ENCODE data around the gene SCARB1.

The SCARB1 gene

DNA sequence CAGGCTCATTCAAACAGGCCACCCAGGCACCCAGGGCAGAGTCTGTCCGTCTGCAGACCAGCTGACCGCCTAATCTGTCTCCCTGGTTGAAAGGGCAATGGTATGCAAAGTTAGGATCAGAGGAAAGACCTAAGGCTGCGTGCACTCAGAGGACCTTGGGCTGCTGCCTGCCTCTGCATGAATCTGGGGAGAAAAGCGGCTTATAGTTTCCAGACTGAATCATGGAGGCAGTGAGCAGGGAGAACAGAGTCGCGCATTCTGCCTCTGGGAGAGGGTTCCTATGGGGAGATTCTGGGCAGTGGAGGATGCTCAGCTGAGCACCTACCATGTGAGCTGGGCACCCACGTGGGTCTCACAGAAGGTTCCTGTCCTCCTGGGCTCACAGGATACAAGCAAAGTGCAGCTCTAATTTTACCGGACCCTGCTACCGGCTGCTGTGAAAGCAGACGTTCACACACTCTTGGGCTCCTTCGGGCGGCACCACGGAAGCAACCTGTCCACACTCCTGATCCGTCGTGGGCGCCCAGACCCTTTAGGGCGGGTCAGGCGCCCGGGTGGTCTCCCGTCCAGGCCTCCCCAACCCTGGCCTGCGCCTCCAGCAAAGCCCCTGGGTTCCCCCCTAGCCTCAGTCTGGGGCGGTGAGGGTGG is 772 bp downstream of the SCARB1 start:
- peak; percentile 36 for DNase-seq (ENCODE audit: low spot score)

DNA sequence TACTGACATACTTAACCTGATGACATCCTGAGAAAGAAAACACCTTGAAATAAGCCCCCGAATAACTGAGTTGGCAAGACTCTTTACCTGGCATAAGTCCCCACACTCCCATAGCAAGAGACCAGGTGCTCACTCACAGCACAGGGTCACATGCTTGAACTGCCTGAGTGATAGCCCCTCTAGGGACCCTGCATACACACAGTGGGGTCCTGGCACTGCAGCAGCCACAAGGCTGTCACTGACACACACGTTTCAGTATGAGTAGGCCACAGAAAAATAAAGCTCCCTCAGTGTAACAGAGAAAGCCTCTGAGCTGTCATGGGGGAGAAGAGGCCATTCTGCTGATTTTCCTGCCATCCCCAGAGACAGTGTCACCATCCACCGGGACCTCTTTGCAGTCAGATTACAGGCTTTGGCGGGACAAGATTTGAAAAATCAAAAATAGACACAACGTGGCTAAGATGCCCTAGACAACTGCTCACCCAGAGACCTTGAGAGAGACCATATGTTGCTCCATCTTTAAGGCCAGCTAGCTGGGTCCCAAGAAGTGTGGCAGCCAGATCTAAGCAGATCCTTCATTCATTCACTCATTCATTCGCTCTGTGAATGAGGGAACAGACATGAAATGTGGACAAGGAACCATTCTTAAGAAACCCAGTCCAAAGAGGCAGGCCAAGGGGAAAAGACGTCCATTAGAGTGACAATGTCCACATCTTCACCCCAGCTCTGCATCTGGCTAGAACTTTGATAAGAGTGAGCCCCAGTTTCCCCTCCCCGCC is 1.6 kb downstream of the SCARB1 start:
- no peak for DNase-seq (ENCODE audit: low spot score)

DNA sequence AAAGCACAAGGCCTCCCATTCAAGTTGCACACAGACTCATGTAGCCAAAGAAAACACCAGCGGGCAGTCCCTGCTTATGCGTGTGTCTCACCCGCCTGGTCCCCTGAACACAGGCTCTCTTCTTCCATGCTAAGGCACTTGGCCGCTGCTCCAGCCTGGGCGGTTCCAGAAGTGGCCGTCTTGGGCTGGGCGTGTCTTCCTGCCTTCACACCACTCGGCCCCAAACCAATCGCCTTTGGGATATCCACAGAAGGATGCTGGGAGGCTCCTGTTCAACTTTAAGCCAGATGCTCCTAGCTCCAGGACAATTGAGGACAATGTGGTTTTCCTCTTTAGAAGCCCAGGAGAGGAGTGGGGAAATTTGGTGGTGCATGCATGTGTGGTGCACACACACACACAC is 2.2 kb downstream of the SCARB1 start:
- no peak for DNase-seq (ENCODE audit: low spot score)

DNA sequence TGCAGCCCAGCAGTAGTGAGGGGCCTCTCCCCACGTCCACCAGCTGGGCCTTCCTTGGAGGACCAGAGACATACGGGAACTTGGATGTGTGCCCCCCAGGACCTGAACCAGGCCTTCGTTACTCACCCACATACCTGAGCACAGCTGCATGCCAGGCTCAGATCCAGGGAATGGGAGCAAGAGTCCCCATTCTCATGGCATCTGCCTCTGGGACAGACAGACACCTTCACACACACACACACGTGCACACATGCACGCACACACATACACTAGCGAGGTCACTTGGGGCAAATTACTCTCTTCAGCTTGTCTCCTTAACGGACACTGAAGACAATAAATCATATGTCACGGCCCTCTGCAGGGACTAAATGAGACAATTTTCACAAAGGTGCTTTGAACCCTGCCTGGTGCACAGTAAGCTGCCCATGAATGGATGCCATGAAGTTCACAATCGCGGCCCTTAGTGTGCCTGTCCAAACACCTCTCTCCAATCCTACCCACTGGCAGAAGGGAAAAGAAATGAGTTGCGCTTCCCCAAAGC is 5.7 kb downstream of the SCARB1 start:
- DNase-seq (ENCODE audit: low spot score) = no peak

DNA sequence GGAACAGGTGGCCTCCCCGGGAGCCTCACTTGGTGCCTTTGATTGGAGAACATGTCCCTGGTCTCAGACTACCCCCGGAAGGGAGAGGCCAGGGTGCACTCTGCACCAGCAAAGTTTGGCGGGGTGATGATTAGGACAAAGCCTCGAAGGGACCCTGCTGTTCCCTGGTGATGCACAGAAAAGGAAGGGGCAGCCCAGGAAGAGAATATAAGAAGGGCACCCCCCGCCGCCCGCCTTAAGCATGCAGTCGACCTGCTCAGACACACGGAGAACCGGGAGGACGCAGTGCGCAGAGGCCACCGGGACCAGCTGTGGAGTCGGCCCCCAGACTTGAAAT is 6.9 kb downstream of the SCARB1 start:
- no peak for DNase-seq (ENCODE audit: low spot score)

DNA sequence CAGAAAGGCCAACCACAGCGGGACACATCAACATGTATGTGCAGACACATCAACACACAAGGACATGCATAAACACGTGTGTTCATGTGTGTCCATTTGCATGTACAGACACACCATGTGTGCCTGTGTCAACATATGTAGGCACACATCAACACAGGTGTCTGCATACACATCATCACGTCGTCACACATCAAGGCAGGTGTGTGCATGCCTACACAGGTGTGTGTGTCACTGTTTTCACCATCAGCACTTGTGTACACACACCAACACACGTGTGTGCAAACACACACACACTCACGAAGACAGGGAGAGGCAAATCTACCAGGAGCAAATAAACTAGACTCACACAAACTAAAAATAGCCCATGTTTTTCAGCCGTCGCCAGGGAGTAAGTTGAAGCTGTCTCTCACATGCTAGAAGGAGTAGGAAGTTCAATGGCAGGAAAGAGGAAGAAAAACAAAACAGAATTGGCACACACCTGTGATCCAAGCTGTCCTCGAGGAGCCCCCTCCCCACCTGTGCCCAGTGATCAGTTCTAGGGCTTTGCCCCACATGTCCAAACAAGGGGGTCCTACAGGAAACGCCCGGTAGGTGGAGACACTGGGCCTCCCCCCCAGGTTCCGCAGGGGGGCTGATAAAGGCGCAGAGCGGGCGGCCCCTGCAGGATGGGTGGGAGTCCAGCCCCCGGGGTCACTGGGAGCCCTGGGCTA is 7.4 kb downstream of the SCARB1 start:
- DNase-seq (ENCODE audit: low spot score) = no peak

DNA sequence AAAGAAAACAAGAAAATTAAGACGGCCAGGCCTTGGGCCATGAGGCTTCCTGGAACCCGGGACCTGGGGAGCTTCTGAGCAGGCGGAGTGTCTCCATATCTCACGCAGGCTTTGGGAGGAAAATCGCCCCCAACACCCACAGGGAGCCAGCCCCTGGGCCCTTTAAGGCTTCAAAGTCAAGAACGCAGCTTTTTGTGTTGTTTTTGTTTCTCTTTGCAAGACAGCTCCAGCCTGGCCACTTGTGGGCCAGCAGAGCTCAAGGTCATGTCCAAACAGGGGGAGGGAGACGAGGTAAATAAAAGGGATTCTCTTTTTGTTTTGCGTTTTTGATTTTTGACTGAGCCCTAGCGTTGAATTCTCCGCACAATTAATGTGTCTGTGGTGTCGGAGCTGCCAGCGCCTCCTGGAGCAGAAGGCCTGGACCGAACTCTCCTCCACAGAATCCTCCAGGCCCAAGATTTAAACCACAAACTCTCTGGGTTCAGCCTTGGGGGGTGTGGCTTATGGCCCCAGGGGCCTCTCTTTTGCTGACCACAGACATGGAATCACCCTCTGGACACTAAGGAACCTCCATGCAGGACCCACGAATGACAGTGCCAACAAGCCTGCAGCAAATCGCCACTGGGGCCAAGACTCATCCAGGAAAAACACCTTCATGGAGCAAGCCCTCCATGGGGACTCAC is 8.2 kb downstream of the SCARB1 start:
- no peak for DNase-seq (ENCODE audit: low spot score)

DNA sequence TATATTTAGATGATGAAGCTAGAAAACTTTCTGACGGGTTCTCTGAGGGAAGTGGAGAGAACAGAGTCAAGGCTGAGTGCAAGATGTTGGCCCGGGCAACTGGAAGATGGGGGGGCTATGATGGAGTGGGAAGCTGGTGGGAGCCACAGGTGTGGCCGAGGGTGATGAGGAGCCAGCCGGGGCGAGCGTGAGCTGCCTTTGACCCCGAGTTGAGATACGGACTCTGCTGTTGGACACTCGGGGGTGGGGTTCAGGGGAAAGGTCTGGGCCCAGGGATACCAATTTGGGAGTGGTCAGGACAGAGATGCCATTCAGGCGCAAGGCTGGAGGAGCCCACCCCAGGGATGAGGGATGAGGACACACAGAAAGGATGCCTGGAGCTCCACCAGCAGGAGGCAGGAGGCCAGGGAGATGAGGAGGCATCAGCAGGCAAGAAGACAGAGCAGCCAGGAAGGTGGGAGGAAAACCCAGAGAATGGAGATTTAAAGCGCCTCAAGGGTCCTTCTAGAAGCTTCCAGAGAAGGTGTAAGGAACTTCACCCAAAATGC is 9.0 kb downstream of the SCARB1 start:
- DNase-seq (ENCODE audit: low spot score) = no peak

DNA sequence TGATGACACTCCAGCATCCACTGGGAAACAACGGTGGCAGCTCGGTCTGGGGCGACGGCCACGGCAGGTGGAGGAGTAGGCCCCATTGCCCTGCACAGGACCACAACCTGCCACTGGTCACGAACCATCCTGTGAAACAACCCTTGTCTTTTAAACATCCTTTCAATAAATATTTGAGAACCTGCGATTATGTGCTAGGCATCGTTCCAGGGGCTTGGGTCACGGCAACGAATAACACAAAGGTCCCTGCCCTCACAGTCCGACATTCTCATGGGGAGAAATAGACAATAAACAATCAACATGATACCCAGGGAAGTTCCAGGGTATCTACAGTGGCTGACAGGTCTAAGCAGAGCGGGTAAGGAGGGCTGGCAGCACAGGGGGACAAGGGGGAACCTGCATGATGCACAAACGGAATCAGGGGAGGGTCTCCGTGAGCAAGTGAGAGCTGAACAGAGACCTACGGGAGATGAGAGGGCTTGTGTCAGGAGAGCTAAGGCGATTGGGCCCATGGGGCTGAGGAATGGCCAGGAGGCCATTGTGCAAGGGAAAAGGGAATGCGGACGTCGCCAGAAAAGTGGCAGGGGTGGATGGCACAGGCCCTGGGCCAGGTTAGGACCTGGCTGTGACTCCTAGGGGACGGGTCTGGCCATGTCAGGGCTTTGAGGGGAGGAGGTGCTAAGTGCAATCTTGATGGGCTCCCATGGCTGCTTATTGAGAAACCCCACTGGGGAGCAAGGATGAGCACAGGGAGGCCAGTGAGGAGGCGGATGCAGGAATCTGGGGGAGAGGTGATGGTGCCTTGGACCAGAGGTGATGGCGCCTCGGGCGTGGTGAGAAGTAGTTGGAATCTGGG is 9.7 kb downstream of the SCARB1 start:
- DNase-seq (ENCODE audit: low spot score) = no peak

DNA sequence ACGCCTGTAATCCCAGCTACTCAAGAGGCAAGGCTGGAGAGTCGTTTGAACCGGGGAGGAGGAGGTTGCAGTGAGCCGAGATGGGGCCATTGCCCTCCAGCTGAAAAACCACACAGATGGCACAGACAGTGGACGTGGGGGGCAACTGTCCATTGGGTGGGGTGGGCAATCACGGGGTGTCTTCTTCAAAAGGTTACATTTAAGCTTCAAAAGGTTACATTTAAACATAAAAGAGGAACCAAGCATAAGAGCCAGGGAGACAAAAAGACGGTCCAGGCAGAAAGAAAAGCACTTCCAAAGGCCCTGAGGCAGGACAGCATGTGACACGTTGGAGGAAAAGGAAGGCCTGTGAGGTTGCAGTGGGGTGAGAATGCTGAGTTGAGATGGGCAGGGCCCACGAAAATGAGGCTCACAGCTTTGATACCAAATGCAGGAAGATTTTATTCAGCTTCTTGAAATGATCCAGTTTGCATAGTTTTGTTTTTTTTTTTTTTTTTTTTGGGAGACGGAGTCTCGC is 10.7 kb downstream of the SCARB1 start:
- no peak for DNase-seq (ENCODE audit: low spot score)

DNA sequence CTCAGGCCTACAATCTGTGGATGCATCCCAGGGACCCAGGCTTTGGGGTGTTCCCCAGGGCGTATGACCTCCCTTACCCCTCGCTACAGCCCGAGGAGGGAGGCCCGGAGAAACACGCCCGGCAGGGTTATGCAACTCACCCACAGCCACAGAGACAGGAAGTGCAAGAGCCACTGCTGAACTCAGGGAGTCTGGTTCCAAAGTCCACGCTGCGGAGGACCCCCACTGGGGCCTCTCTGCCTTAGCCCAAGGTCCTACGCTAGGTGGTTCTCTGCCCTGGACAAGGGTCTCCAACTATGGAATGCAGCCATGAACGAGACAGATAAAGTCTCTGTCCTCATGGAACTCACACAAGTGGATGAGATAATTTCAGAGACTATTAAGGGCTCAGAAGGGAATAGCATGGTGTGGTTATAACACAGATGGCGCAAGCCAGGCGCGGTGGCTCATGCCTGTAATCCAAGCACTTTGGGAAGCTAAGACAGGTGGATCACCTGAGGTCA is 11.3 kb downstream of the SCARB1 start:
- peak; percentile 79 for DNase-seq (ENCODE audit: low spot score)

DNA sequence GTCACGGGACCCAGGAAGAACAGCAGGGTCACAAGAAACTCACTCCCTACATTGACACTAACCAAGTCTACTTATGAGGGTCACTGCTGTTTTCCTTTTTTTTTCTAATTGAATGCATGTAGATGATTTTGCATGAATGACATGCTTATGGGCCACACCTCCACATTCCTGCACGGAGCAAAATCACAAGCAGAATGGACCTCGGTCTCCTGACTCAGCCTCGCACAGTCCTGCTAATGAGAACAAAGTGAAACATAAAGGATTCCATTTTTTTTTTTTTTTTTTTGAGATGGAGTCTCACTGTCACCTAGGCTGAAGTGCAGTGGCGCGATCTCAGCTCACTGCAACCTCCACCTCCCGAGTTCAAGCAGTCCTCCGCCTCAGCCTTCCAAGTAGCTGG is 12.3 kb downstream of the SCARB1 start:
- no peak for DNase-seq (ENCODE audit: low spot score)

DNA sequence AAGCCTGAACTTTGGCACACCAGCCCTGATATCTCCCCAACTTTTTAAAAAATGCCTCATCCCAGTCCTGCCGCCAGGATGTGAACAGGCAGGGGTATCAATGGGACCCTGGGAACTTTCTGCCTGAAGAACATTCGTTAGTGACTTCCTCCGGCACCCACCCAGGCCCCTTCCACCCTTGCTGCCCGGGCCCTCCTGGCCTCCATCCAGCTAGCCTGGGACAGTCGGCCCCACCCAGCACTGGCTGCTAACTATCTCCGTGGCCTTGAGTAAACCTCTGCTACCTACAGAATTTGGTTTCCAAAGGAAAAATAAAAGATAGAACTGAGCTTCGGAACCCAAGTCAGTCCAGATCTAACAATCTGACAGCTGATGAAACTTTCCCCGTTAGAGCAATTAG is 14.3 kb downstream of the SCARB1 start:
- no peak for DNase-seq (ENCODE audit: low spot score)

DNA sequence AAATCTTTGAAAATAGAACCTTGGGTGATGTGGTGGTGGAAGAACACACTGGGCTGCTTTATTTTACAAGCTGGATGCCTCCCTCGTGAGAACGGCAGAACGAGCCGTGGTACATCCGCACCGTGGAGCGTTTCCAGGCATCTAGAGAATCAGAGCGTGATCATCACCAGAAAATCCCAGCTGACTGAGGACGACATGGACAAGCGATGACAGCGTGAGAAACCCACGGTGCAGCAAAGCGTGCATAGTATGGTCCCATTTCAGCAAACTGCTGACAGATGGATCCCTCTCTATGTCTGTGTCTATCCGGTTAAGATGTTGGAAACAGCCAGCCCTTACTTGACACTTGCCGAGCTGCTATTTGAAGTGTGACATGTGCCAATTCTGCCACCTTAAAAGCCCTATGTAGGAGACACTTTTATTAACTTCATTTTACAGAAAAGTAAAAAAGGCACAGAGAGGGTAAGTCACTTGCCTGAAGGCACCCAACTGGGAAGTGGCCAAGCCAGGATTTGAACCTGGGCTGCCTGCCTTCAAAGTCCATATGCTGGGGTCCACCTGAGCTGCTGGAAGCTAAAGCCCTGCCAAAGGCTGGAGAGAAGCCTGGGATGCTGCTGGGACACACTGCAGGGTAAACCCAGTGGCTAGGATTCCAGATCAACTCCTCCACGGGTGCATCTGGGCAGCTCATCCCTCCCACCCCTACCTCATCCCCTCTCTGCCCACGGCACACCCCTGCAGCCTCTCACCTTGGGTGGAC is 14.9 kb downstream of the SCARB1 start:
- no peak for DNase-seq (ENCODE audit: low spot score)

DNA sequence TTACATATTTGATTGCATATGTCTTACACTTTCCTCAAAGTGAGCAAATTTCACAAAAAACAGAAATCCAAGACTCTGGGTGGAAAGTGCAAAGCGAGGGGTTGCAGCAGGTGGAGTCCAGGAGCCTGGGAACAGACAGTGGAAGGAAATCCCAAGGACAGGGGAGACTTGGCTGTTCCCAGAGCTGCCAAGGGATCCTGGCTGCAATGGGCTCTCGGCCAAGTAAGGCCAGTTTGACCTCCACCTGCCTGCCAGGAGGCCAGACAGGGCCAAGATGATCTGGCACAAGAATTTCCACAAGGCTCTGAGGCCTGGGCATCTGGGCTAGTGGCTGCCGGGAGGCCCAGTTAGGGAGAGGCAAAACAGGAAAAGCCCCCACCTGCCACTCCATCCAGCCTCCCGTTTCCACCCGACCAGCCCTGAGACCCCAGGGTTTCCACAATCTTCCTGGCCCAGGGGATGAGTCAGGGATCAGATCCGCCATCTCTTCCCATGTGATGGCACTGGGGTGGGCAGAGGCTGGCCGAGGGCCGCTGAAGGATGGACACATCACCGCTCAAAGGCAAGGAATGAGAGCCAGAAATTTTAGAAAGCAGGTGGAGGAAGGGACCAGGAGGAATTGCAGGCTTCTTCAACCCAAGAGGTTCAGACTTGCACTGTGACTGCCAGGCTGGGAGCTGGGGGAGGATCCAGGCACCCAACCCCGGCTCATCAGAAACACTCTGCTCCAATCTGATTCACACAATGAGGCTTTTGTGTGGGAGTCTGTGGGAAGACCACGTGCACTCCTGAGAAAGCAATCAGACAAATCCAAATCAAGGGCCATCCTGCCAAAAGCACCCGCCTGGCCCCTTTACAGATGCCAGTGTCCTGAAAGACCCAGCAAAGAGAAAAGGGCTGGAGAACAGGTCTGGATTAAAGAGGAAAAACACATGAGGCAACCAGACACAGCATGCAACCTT is 16.3 kb downstream of the SCARB1 start:
- DNase-seq (ENCODE audit: low spot score) = no peak

DNA sequence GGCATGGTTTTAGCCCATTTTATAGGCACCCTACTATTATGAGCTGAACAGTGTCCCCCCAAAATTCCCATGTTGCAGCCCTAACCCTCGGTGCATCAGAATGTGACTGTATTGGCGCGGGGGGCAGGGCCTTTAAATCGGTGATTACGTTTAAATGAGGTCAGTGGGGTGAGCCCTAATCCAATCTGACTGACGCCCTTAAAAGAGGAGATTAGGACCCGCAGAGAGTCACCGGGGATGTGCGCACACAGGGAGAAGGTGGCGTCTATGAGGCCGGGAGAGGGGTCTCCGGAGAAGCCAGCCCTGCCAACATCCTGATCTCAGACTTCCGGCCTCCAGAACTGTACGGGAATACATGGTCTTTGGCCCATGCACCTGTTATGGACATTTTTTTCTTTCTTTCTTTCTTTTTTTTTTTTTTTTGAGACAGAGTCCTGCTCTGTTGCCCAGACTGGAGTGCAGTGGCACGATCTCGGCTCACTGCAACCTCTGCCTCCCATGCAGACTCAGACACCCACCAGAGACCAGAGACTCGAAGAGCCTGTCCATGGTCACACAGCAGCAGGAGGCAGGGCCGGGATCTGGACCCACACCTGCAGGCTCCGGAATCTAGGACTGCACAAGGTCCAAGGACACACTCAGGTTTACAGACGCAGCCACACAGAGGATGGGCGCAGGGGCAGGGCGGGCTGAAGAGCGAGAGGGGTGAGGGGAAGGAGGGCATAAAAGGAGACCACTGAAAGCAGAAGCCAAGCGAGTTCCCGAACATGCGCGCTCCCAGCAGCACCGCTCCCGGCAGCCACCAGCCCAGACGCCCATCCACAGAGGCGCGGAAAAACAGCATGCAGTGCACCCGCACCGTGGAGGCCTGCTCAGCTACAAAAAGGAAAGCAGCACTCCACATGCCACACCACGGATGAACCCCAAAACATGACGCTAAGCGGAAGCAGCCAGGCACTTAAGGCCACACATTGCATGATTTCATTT is 19.0 kb downstream of the SCARB1 start:
- no peak for DNase-seq (ENCODE audit: low spot score)

DNA sequence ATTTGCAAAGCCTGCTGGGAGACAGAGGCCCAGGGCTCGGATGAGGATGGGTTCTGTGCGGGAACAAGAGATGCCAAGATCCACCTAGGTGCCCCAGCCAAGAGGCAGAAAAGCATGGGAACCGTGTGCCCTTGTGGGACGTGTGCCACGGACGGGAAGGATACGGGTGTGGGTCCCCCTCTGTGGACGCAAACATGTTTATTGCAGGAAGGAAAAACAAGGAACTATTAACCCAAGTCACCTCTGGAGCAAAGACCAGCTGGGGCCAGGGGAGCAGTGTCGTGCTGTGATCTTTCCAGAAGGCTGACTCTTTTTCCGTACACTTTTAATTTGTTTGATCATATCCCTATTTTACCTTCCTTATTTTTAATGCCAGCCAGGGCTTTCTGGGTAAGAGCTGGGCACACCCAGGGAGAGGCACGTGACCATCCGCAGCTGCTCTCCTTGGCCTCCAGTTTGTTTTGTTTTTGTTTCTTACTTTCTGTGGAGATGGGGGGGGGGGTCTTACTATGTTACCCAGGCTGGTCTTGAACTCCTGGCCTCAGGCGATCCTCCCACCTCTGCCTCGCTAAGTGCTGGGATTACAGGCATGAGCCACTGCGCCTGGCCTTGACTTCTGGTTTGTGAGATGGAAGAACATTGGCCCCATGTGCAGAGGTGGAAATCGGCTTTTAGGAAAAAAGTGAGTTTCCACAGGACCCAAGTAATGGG is 20.7 kb downstream of the SCARB1 start:
- no peak for DNase-seq (ENCODE audit: low spot score)
